Suprapubic skin (tissue), 4 donors: ENCODE measurements around the gene AOC1. TPM values are rescaled to one million over a fixed set of nuclear protein-coding genes. Genes with fewer than 3 reads are reported as not detected.
"Not testable (repeated sequence)": the region's sequence is repeated elsewhere in the genome, so short reads cannot be mapped to it uniquely, and the experiment has no call there.

Source experiments
- DNase-seq, 2 donors: peaks; one replicate each; pipeline ENCODE4 v3.0.0-alpha.2; 2019; ENCODE audit warnings: low spot score in 2 of 2
- H3K27ac ChIP-seq: fragments of 200-600 bp; sonication (generic); one replicate; pipeline ENCODE4 v1.5.1; 2019
- H3K27me3 ChIP-seq: fragments of 200-600 bp; sonication (generic); one replicate; pipeline ENCODE4 v1.5.1; 2019
- H3K36me3 ChIP-seq: fragments of 200-600 bp; sonication (generic); one replicate; pipeline ENCODE4 v1.5.1; 2019
- H3K4me1 ChIP-seq: fragments of 200-600 bp; sonication (generic); one replicate; pipeline ENCODE4 v1.5.1; 2019
- H3K4me3 ChIP-seq: fragments of 200-600 bp; sonication (generic); one replicate; pipeline ENCODE4 v1.5.1; 2019; ENCODE audit warnings: mild to moderate bottlenecking
- H3K9me3 ChIP-seq: fragments of 200-600 bp; sonication (generic); one replicate; pipeline ENCODE4 v1.5.1; 2019
- EP300 ChIP-seq: sonication (generic); formaldehyde crosslinking; IDR thresholded peaks from one replicate; pipeline ENCODE4 v1.6.1; 2017; ENCODE audit warnings: antibody characterized with exemption
- POLR2A ChIP-seq, 2 donors: fragments of 450-650 bp; IDR thresholded peaks; one replicate each; pipeline ENCODE4 v1.6.1; 2017; ENCODE audit warnings: antibody characterized with exemption in 2 of 2, mild to moderate bottlenecking in 2 of 2, moderate library complexity in 2 of 2
- POLR2AphosphoS5 ChIP-seq, 3 donors: sonication (generic); formaldehyde crosslinking; IDR thresholded peaks; one replicate each; pipeline ENCODE4 v1.6.1; 2017; ENCODE audit warnings: antibody characterized with exemption in 3 of 3
- WGBS: methylation state at CpG from one replicate; pipeline ENCODE4 v1.1.5; 2018; 5-methylcytosine and 5-hydroxymethylcytosine counted together
- total RNA-seq, 4 donors: library from RNA; depleted of rRNA; stranded (reverse); fragments of >200 nt; gene quantifications; one replicate each; pipeline ENCODE4 v1.1.0, GENCODE V29; 2016
- TF ChIP-seq, protein P1 (sequence below), 2 donors: fragments of 200-600 bp in 1 of 2; fragments of 450-650 bp in 1 of 2; sonication (generic) in 1 of 2; IDR thresholded peaks; one replicate each; pipeline ENCODE4 v1.5.1; 2016 to 2019; ENCODE audit warnings: antibody characterized with exemption in 2 of 2, mild to moderate bottlenecking in 1 of 2, moderate library complexity in 1 of 2

Gene AOC1
- total RNA-seq, 4 donors from 2014 or later = 1.9 to 5.5 (median 2.3) TPM

- WGBS = 77% methylated on average over 2 of the region's 2 CpGs
- Histone ChIP-seq H3K27ac (no peak overlapping the region), H3K9me3 (no peaks in the 10 kb centered on the region), H3K36me3 (no peaks in the 10 kb centered on the region), H3K4me1 (peaks cover 3% of the 10 kb centered on the region), H3K27me3 (peaks cover 23% of the 10 kb centered on the region), H3K4me3 (no peak overlapping the region)
- DNase-seq = no peak
- TF ChIP-seq, protein P1, sequence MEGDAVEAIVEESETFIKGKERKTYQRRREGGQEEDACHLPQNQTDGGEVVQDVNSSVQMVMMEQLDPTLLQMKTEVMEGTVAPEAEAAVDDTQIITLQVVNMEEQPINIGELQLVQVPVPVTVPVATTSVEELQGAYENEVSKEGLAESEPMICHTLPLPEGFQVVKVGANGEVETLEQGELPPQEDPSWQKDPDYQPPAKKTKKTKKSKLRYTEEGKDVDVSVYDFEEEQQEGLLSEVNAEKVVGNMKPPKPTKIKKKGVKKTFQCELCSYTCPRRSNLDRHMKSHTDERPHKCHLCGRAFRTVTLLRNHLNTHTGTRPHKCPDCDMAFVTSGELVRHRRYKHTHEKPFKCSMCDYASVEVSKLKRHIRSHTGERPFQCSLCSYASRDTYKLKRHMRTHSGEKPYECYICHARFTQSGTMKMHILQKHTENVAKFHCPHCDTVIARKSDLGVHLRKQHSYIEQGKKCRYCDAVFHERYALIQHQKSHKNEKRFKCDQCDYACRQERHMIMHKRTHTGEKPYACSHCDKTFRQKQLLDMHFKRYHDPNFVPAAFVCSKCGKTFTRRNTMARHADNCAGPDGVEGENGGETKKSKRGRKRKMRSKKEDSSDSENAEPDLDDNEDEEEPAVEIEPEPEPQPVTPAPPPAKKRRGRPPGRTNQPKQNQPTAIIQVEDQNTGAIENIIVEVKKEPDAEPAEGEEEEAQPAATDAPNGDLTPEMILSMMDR (IDR thresholded peaks at IDR 0.05) = no peak
- no peak for TF ChIP-seq POLR2A (IDR thresholded peaks at IDR 0.05)
- no peak for TF ChIP-seq POLR2AphosphoS5 (IDR thresholded peaks at IDR 0.05)
- no peak for TF ChIP-seq EP300
Observed at GRCh38 chr7:150908173-150908572, 55.9 kb downstream of the AOC1 start.

GRCh38 chr7:150909200-150909995, 57.1 kb downstream of the AOC1 start:
- 72% methylated on average over 8 of the region's 8 CpGs for WGBS
- Histone ChIP-seq H3K9me3 (no peaks in the 10 kb centered on the region), H3K4me3 (no peak overlapping the region), H3K36me3 (no peaks in the 10 kb centered on the region), H3K27ac (no peak overlapping the region), H3K27me3 (peaks cover 27% of the 10 kb centered on the region), H3K4me1 (no peaks in the 10 kb centered on the region)
- no peak for TF ChIP-seq EP300
- no peak for TF ChIP-seq POLR2A (IDR thresholded peaks at IDR 0.05)
- TF ChIP-seq, protein P1 (IDR thresholded peaks at IDR 0.05) = no peak
- TF ChIP-seq POLR2AphosphoS5 (IDR thresholded peaks at IDR 0.05) = no peak
- no peak for DNase-seq

- H3K9me3 ChIP-seq, H3K36me3 ChIP-seq, H3K27ac ChIP-seq, H3K4me1 ChIP-seq, H3K4me3 ChIP-seq, DNase-seq: not testable (repeated sequence)
- WGBS = 64% methylated on average over 8 of the region's 8 CpGs
- peaks cover 30% of the 10 kb centered on the region for H3K27me3 ChIP-seq
Observed at GRCh38 chr7:150910305-150910995, 58.1 kb downstream of the AOC1 start.

GRCh38 chr7:150910996-150911422, 58.7 kb downstream of the AOC1 start:
- TF ChIP-seq, protein P1 (IDR thresholded peaks at IDR 0.05) = no peak
- TF ChIP-seq POLR2AphosphoS5 (IDR thresholded peaks at IDR 0.05) (no peak), POLR2A (IDR thresholded peaks at IDR 0.05) (no peak), EP300 (no peak)
- no peak for DNase-seq
- Histone ChIP-seq H3K4me3 (no peak overlapping the region), H3K4me1 (no peaks in the 10 kb centered on the region), H3K9me3 (no peaks in the 10 kb centered on the region), H3K36me3 (no peaks in the 10 kb centered on the region), H3K27me3 (peaks cover 30% of the 10 kb centered on the region), H3K27ac (no peak overlapping the region)
- 57% methylated on average over 12 of the region's 12 CpGs for WGBS

Other genes with a start within 250 kb of the AOC1 start
- gene GIMAP6, start 220.1 kb upstream of the AOC1 start, total RNA-seq = 10 to 100 TPM in 2 of 4 donors, 1 to 10 TPM in 2; 4.1 to 16.8 (median 10.4) TPM
- 1 to 10 TPM; 2.0 to 8.2 (median 2.9) TPM for gene GIMAP2, start 166.8 kb upstream of the AOC1 start, total RNA-seq
- gene GIMAP1, start 135.9 kb upstream of the AOC1 start, total RNA-seq = 1 to 10 TPM in 3 of 4 donors, under 1 TPM in 1; 0.38 to 3.9 (median 2.2) TPM
- 10 to 100 TPM in 1 of 4 donors, 1 to 10 TPM in 3; 2.8 to 15.0 (median 7.7) TPM for gene GIMAP5, start 115.1 kb upstream of the AOC1 start, total RNA-seq
- gene TMEM176B, start 52.2 kb upstream of the AOC1 start, total RNA-seq = 10 to 100 TPM in 1 of 4 donors, 1 to 10 TPM in 3; 2.5 to 14.5 (median 4.9) TPM
- 10 to 100 TPM in 1 of 4 donors, 1 to 10 TPM in 3; 3.2 to 12.9 (median 6.0) TPM for gene TMEM176A, start 51.7 kb upstream of the AOC1 start, total RNA-seq
- gene KCNH2, start 125.8 kb downstream of the AOC1 start, total RNA-seq = under 1 TPM in 1 of 4 donors, not detected in 3; 0.70 TPM
- 10 to 100 TPM in 1 of 4 donors, 1 to 10 TPM in 3; 2.6 to 10.9 (median 6.8) TPM for gene NOS3, start 138.5 kb downstream of the AOC1 start, total RNA-seq
- gene ATG9B, start 172.0 kb downstream of the AOC1 start, total RNA-seq = 100 to 1,000 TPM in 2 of 4 donors, 10 to 100 TPM in 2; 27.0 to 195 (median 122) TPM
- 10 to 100 TPM; 29.5 to 42.3 (median 31.9) TPM for gene ABCB8, start 175.9 kb downstream of the AOC1 start, total RNA-seq
- 1 to 10 TPM; 2.6 to 8.7 (median 4.1) TPM for gene ASIC3, start 196.0 kb downstream of the AOC1 start, total RNA-seq
- gene CDK5, start 205.4 kb downstream of the AOC1 start, total RNA-seq = 10 to 100 TPM in 3 of 4 donors, 1 to 10 TPM in 1; 7.7 to 14.7 (median 13.4) TPM
- gene SLC4A2, start 207.1 kb downstream of the AOC1 start, total RNA-seq = 10 to 100 TPM; 31.9 to 78.7 (median 59.7) TPM
- gene FASTK, start 228.3 kb downstream of the AOC1 start, total RNA-seq = 100 to 1,000 TPM in 2 of 4 donors, 10 to 100 TPM in 2; 76.8 to 102 (median 90.9) TPM
- gene TMUB1, start 231.0 kb downstream of the AOC1 start, total RNA-seq = 10 to 100 TPM; 32.5 to 50.3 (median 45.7) TPM
- 100 to 1,000 TPM; 126 to 162 (median 134) TPM for gene AGAP3, start 234.0 kb downstream of the AOC1 start, total RNA-seq